GM23338 (cell line): ENCODE data around the gene RYR2. TPM values are rescaled to one million over a fixed set of nuclear protein-coding genes. Genes with fewer than 3 reads are reported as not detected.

Source experiments
- ATAC-seq: fragments of 200-7000 bp; cut with Tn5 transposase; 3 replicates; pipeline ENCODE4 v1.9.1; 2020
- DNase-seq: peaks from one replicate; pipeline ENCODE4 v3.0.0-alpha.2; 2015; ENCODE audit warnings: low spot score
- H2AFZ ChIP-seq: fragments of 200-600 bp; sonication (generic); 2 replicates; pipeline ENCODE4 v1.8.0; 2016; ENCODE audit warnings: antibody characterized with exemption, mild to moderate bottlenecking, moderate library complexity
- H3F3A ChIP-seq: fragments of 200-600 bp; sonication (generic); replicated peaks from 2 replicates; pipeline ENCODE4 v1.8.0; 2017; ENCODE audit warnings: antibody characterized with exemption, mixed run types, low read depth
- H3K27ac ChIP-seq: fragments of 200-600 bp; sonication (generic); 2 replicates; pipeline ENCODE4 v1.6.1; 2016; ENCODE audit warnings: low read depth
- H3K27me3 ChIP-seq: fragments of 200-600 bp; sonication (generic); 2 replicates; pipeline ENCODE4 v1.8.0; 2016; ENCODE audit warnings: mild to moderate bottlenecking, mixed run types, moderate library complexity; ENCODE audit not compliant: insufficient read depth
- H3K36me3 ChIP-seq: fragments of 200-600 bp; sonication (generic); 2 replicates; pipeline ENCODE4 v1.8.0; 2016; ENCODE audit warnings: mild to moderate bottlenecking; ENCODE audit not compliant: insufficient read depth
- H3K4me1 ChIP-seq: fragments of 200-600 bp; sonication (generic); 2 replicates; pipeline ENCODE4 v1.8.0; 2016; ENCODE audit warnings: mild to moderate bottlenecking, moderate library complexity; ENCODE audit not compliant: insufficient read depth
- H3K4me2 ChIP-seq: fragments of 200-600 bp; sonication (generic); 2 replicates; pipeline ENCODE4 v1.7.1; 2017; ENCODE audit warnings: mixed run types
- H3K4me3 ChIP-seq: fragments of 200-600 bp; sonication (generic); 2 replicates; pipeline ENCODE4 v1.6.1; 2016; ENCODE audit warnings: mixed run types
- H3K79me2 ChIP-seq: fragments of 200-600 bp; sonication (generic); replicated peaks from 2 replicates; pipeline ENCODE4 v1.8.0; 2017; ENCODE audit warnings: mild to moderate bottlenecking; ENCODE audit not compliant: insufficient read depth
- H3K9me2 ChIP-seq: fragments of 200-600 bp; sonication (generic); 2 replicates; pipeline ENCODE4 v1.8.0; 2017; ENCODE audit not compliant: insufficient read depth
- H4K20me1 ChIP-seq: fragments of 200-600 bp; sonication (generic); replicated peaks from 2 replicates; pipeline ENCODE4 v1.8.0; 2017; ENCODE audit warnings: mild to moderate bottlenecking; ENCODE audit not compliant: insufficient read depth
- H3K27ac Mint-ChIP-seq: 2 replicates; pipeline ENCODE4 v1.8.0; 2020; ENCODE audit warnings: inconsistent platforms, mild to moderate bottlenecking, moderate library complexity, mixed read lengths
- H3K27me3 Mint-ChIP-seq: 3 replicates; pipeline ENCODE4 v1.8.0; 2022; ENCODE audit warnings: low read depth, mild to moderate bottlenecking, moderate library complexity, mixed read lengths, inconsistent platforms; ENCODE audit not compliant: insufficient read depth, poor library complexity
- H3K36me3 Mint-ChIP-seq: 3 replicates; pipeline ENCODE4 v1.8.0; 2021; ENCODE audit warnings: low read depth, mild to moderate bottlenecking, inconsistent platforms, moderate library complexity, mixed read lengths
- H3K4me1 Mint-ChIP-seq: 3 replicates; pipeline ENCODE4 v1.8.0; 2020; ENCODE audit warnings: mild to moderate bottlenecking, inconsistent platforms, mixed read lengths
- H3K4me3 Mint-ChIP-seq: 3 replicates; pipeline ENCODE4 v1.8.0; 2021; ENCODE audit warnings: moderate library complexity, mild to moderate bottlenecking, inconsistent platforms, mixed read lengths
- H3K9me3 Mint-ChIP-seq: 3 replicates; pipeline ENCODE4 v1.8.0; 2020; ENCODE audit warnings: moderate library complexity, mild to moderate bottlenecking, inconsistent platforms, mixed read lengths
- CREB1 ChIP-seq: fragments of 250-450 bp; sonication (Bioruptor Pico); IDR thresholded peaks from 2 replicates; pipeline ENCODE4 v1.5.0; 2020; ENCODE audit warnings: low read depth, mild to moderate bottlenecking, moderate library complexity
- EZH2 ChIP-seq: fragments of 200-600 bp; sonication (generic); IDR thresholded peaks from one replicate; pipeline ENCODE4 v1.8.0; 2017; ENCODE audit warnings: antibody characterized with exemption, mild to moderate bottlenecking, low read depth; ENCODE audit not compliant: unreplicated experiment
- EZH2phosphoT487 ChIP-seq: fragments of 200-600 bp; sonication (generic); IDR thresholded peaks from one replicate; pipeline ENCODE4 v1.8.1; 2018; ENCODE audit warnings: antibody characterized with exemption; ENCODE audit not compliant: unreplicated experiment
- JUNB ChIP-seq: IDR thresholded peaks from one replicate; pipeline ENCODE4 v1.6.1; 2016; ENCODE audit warnings: antibody characterized with exemption; ENCODE audit not compliant: unreplicated experiment
- NANOG ChIP-seq: IDR thresholded peaks from 2 replicates; pipeline ENCODE4 v1.6.1; 2016; ENCODE audit warnings: antibody characterized with exemption, borderline replicate concordance
- POLR2AphosphoS5 ChIP-seq: IDR thresholded peaks from 2 replicates; pipeline ENCODE4 v1.6.1; 2016; ENCODE audit warnings: antibody characterized with exemption, low read depth
- STAT1 ChIP-seq: IDR thresholded peaks from one replicate; pipeline ENCODE4 v1.6.1; 2016; ENCODE audit warnings: antibody characterized with exemption; ENCODE audit not compliant: unreplicated experiment
- ZNF114 ChIP-seq: fragments of 250-450 bp; sonication (Bioruptor Pico); IDR thresholded peaks from 2 replicates; pipeline ENCODE4 v1.5.0; 2020; ENCODE audit warnings: mild to moderate bottlenecking, moderate library complexity
- polyA plus RNA-seq: library from polyadenylated mRNA; unstranded; fragments of >200 nt; fragmentation: Nextera tagmentation; extraction: Ambion mirVana; gene quantifications from 2 replicates; pipeline ENCODE4 v1.2.1, GENCODE V29; 2016
- total RNA-seq: library from RNA; depleted of rRNA; stranded (reverse); fragments of >200 nt; shearing (Covaris generic); gene quantifications from 2 replicates; pipeline ENCODE4 v1.2.3, GENCODE V29; 2014
- TF ChIP-seq, protein P1 (sequence below): IDR thresholded peaks from one replicate; pipeline ENCODE4 v1.6.1; 2018; ENCODE audit warnings: antibody characterized with exemption; ENCODE audit not compliant: unreplicated experiment
- TF ChIP-seq, protein P2 (sequence below), 2 experiments: fragments of 200-600 bp in 1 of 2; sonication (generic) in 1 of 2; conservative IDR thresholded peaks; 2 replicates each; pipeline versions ENCODE4 v1.5.1 to v1.6.1; 2016 to 2017; ENCODE audit warnings: antibody characterized with exemption in 2 of 2, low read depth in 2 of 2, mild to moderate bottlenecking in 2 of 2, moderate library complexity in 1 of 2
- TF ChIP-seq, protein P3 (sequence below): IDR thresholded peaks from 2 replicates; pipeline ENCODE4 v1.6.1; 2016; ENCODE audit warnings: antibody characterized with exemption

Gene RYR2
- total and polyA plus RNA-seq, 2 experiments from 2014 or later: 8.9 to 10.0 TPM

DNA sequence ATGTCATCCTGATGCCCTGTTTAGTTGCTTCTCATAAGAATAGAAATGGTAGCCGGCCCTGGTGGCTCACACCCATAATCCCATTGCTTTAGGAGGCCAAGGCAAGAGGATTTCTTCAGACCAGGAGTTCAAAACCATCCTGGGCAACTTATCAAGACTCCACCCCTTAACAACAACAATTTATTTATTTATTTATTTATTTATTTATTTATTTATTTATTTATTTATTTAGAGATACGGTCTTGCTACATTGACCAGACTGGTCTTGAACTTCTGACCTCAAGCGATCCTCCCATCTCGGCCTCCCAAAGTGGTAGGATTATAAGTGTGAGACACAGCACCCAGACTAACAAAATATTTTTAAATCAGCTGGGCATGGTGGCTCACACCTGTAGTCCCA, 41.8 kb upstream of the RYR2 start:
- H3K9me3 Mint-ChIP-seq: no peaks in the 10 kb centered on the region; the same call in 2 of the 3 replicates
- H3K4me3 Mint-ChIP-seq: no peak overlapping the region

DNA sequence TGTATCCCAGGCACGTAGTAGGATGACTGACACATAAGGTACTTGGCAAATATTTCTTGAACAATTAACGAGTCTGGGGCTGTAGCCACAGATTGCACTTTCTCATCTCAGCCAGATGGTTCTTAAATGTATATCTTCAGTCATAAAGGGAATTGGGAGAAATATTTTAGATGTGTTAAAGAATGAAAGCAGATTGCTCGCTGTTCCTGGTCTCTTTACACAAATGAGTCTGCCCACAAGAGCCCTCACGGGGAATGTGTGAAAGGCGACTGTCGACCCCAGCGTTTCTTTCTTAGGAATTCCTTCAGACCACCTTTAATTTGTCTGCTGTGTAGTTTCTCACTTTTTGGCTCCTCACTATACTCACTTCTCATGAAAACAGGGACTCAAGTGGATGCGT, 38.5 kb upstream of the RYR2 start:
- no peaks in the 10 kb centered on the region for H3K27me3 ChIP-seq
- H3K27ac ChIP-seq: no peak overlapping the region
- peak overlapping the region; percentile 43; the same call in 1 of the 2 replicates for H2AFZ ChIP-seq
- DNase-seq (no peak), ATAC-seq (no peak)
- H3K4me3 Mint-ChIP-seq: no peak overlapping the region
- no peaks in the 10 kb centered on the region for H3K36me3 ChIP-seq
- H3K4me3 ChIP-seq: no peak overlapping the region
- no peaks in the 10 kb centered on the region for H3F3A ChIP-seq
- H3K79me2 ChIP-seq: no peaks in the 10 kb centered on the region
- peaks cover 5% of the 10 kb centered on the region; the same call in 1 of the 2 replicates for H3K9me2 ChIP-seq
- no peak overlapping the region for H3K4me2 ChIP-seq
- H3K27ac Mint-ChIP-seq: no peak overlapping the region
- H3K27me3 Mint-ChIP-seq: no peaks in the 10 kb centered on the region
- no peaks in the 10 kb centered on the region; the same call in 2 of the 3 replicates for H3K9me3 Mint-ChIP-seq
- H3K36me3 Mint-ChIP-seq: no peaks in the 10 kb centered on the region
- peaks cover 9% of the 10 kb centered on the region for H3K4me1 Mint-ChIP-seq
- H4K20me1 ChIP-seq: no peaks in the 10 kb centered on the region
- peaks cover 5% of the 10 kb centered on the region for H3K4me1 ChIP-seq
- TF ChIP-seq STAT1: no peak
- TF ChIP-seq, protein P1, sequence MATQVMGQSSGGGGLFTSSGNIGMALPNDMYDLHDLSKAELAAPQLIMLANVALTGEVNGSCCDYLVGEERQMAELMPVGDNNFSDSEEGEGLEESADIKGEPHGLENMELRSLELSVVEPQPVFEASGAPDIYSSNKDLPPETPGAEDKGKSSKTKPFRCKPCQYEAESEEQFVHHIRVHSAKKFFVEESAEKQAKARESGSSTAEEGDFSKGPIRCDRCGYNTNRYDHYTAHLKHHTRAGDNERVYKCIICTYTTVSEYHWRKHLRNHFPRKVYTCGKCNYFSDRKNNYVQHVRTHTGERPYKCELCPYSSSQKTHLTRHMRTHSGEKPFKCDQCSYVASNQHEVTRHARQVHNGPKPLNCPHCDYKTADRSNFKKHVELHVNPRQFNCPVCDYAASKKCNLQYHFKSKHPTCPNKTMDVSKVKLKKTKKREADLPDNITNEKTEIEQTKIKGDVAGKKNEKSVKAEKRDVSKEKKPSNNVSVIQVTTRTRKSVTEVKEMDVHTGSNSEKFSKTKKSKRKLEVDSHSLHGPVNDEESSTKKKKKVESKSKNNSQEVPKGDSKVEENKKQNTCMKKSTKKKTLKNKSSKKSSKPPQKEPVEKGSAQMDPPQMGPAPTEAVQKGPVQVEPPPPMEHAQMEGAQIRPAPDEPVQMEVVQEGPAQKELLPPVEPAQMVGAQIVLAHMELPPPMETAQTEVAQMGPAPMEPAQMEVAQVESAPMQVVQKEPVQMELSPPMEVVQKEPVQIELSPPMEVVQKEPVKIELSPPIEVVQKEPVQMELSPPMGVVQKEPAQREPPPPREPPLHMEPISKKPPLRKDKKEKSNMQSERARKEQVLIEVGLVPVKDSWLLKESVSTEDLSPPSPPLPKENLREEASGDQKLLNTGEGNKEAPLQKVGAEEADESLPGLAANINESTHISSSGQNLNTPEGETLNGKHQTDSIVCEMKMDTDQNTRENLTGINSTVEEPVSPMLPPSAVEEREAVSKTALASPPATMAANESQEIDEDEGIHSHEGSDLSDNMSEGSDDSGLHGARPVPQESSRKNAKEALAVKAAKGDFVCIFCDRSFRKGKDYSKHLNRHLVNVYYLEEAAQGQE: no peak
- no peak for TF ChIP-seq CREB1 (CRISPR knock-in tag)
- TF ChIP-seq, protein P2, sequence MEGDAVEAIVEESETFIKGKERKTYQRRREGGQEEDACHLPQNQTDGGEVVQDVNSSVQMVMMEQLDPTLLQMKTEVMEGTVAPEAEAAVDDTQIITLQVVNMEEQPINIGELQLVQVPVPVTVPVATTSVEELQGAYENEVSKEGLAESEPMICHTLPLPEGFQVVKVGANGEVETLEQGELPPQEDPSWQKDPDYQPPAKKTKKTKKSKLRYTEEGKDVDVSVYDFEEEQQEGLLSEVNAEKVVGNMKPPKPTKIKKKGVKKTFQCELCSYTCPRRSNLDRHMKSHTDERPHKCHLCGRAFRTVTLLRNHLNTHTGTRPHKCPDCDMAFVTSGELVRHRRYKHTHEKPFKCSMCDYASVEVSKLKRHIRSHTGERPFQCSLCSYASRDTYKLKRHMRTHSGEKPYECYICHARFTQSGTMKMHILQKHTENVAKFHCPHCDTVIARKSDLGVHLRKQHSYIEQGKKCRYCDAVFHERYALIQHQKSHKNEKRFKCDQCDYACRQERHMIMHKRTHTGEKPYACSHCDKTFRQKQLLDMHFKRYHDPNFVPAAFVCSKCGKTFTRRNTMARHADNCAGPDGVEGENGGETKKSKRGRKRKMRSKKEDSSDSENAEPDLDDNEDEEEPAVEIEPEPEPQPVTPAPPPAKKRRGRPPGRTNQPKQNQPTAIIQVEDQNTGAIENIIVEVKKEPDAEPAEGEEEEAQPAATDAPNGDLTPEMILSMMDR (conservative IDR thresholded peaks at IDR 0.05; ENCODE audit: low read depth in 2 of 2): no peak
- TF ChIP-seq EZH2: no peak
- TF ChIP-seq POLR2AphosphoS5: no peak
- no peak for TF ChIP-seq NANOG
- TF ChIP-seq, protein P3, sequence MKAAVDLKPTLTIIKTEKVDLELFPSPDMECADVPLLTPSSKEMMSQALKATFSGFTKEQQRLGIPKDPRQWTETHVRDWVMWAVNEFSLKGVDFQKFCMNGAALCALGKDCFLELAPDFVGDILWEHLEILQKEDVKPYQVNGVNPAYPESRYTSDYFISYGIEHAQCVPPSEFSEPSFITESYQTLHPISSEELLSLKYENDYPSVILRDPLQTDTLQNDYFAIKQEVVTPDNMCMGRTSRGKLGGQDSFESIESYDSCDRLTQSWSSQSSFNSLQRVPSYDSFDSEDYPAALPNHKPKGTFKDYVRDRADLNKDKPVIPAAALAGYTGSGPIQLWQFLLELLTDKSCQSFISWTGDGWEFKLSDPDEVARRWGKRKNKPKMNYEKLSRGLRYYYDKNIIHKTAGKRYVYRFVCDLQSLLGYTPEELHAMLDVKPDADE: no peak

More for the DNA sequence above, 41.8 kb upstream of the RYR2 start:
- Histone ChIP-seq H3K36me3 (no peaks in the 10 kb centered on the region), H4K20me1 (no peaks in the 10 kb centered on the region), H3K4me1 (peaks cover 13% of the 10 kb centered on the region), H3K79me2 (no peaks in the 10 kb centered on the region), H3F3A (no peaks in the 10 kb centered on the region; the same call in 1 of the 2 replicates), H3K4me2 (no peak overlapping the region), H3K27ac (no peak overlapping the region), H3K4me3 (no peak overlapping the region), H3K9me2 (no peaks in the 10 kb centered on the region), H2AFZ (no peak overlapping the region), H3K27me3 (no peaks in the 10 kb centered on the region)
- DNase-seq: no peak
- ATAC-seq: no peak
- H3K27me3 Mint-ChIP-seq: peaks cover 6% of the 10 kb centered on the region
- TF ChIP-seq JUNB: no peak
- no peak for TF ChIP-seq EZH2phosphoT487
- TF ChIP-seq ZNF114 (CRISPR knock-in tag): no peak
- no peak for TF ChIP-seq STAT1
- no peak for TF ChIP-seq POLR2AphosphoS5
- no peak overlapping the region for H3K27ac Mint-ChIP-seq
- H3K4me1 Mint-ChIP-seq: peaks cover 16% of the 10 kb centered on the region
- H3K36me3 Mint-ChIP-seq: no peaks in the 10 kb centered on the region
